HEK293 (cell line): Measurements from ENCODE around the gene MIB2.

Experiments
- CTCF ChIA-PET: fragments of 350-600 bp; formaldehyde crosslinking; extraction: SDS; loops from one replicate; lab custom pipeline; 2021; ENCODE audit warnings: antibody characterized with exemption; lab: Yijun Ruan, JAX
- POLR2A ChIA-PET: fragments of 300-600 bp; formaldehyde crosslinking; extraction: SDS; loops from one replicate; lab custom pipeline; 2020; ENCODE audit warnings: antibody characterized with exemption, inconsistent platforms; lab: Yijun Ruan, JAX
- H3K27ac ChIP-seq: fragments of 200-500 bp; sonication (Bioruptor generic); 2 replicates; pipeline ENCODE4 v1.5.1; 2014; ENCODE audit warnings: low read depth, low read length, control low read depth, inconsistent platforms; ENCODE audit errors: extremely low read depth
- H3K36me3 ChIP-seq, 2 experiments: fragments of 200-500 bp in 1 of 2; sonication (Bioruptor generic) in 1 of 2; 1 replicate in 1 of 2; 2 replicates in 1 of 2; pipeline ENCODE4 v1.5.1; 2014 to 2017; ENCODE audit warnings: inconsistent platforms in 2 of 2, low read length in 2 of 2; ENCODE audit not compliant: control insufficient read depth in 2 of 2, insufficient read depth in 1 of 2
- H3K4me1 ChIP-seq: fragments of 200-500 bp; sonication (Bioruptor generic); 2 replicates; pipeline ENCODE4 v1.5.1; 2014; ENCODE audit warnings: mild to moderate bottlenecking, low read length, inconsistent platforms; ENCODE audit not compliant: control insufficient read depth, insufficient read depth
- H3K4me3 ChIP-seq: 2 replicates; pipeline ENCODE4 v1.5.1; 2011; ENCODE audit warnings: low read depth, mild to moderate bottlenecking, control low read depth, low read length, moderate library complexity
- H3K9me3 ChIP-seq: fragments of 200-500 bp; sonication (Bioruptor generic); 2 replicates; pipeline ENCODE4 v1.5.1; 2014; ENCODE audit warnings: low read depth, low read length, inconsistent platforms; ENCODE audit not compliant: control insufficient read depth, insufficient read depth
- GLI4 ChIP-seq: fragments of 450-650 bp; formaldehyde crosslinking; IDR thresholded peaks from 2 replicates; pipeline ENCODE4 v1.5.1; 2016; ENCODE audit warnings: missing biosample characterization, missing genetic modification characterization
- HIC1 ChIP-seq: fragments of 450-650 bp; formaldehyde crosslinking; IDR thresholded peaks from 2 replicates; pipeline ENCODE4 v1.5.1; 2016; ENCODE audit warnings: missing biosample characterization, missing genetic modification characterization
- ZFHX2 ChIP-seq: fragments of 450-650 bp; formaldehyde crosslinking; conservative IDR thresholded peaks from 2 replicates; pipeline ENCODE4 v1.5.1; 2016; ENCODE audit warnings: missing biosample characterization, missing genetic modification characterization
- ZIC2 ChIP-seq: fragments of 450-650 bp; formaldehyde crosslinking; IDR thresholded peaks from 2 replicates; pipeline ENCODE4 v1.5.1; 2016; ENCODE audit warnings: missing biosample characterization, missing genetic modification characterization
- ZNF155 ChIP-seq: fragments of 450-650 bp; formaldehyde crosslinking; IDR thresholded peaks from 2 replicates; pipeline ENCODE4 v1.5.1; 2016; ENCODE audit warnings: missing biosample characterization, missing genetic modification characterization
- ZNF16 ChIP-seq: fragments of 450-650 bp; formaldehyde crosslinking; IDR thresholded peaks from 2 replicates; pipeline ENCODE4 v1.5.1; 2016; ENCODE audit warnings: low read depth, missing biosample characterization, missing genetic modification characterization
- ZNF175 ChIP-seq: fragments of 450-650 bp; formaldehyde crosslinking; IDR thresholded peaks from 2 replicates; pipeline ENCODE4 v1.5.1; 2016; ENCODE audit warnings: missing biosample characterization, missing genetic modification characterization
- ZNF521 ChIP-seq: fragments of 450-650 bp; formaldehyde crosslinking; IDR thresholded peaks from 2 replicates; pipeline ENCODE4 v1.5.1; 2017; ENCODE audit warnings: missing biosample characterization, mild to moderate bottlenecking, missing genetic modification characterization
- ZNF530 ChIP-seq: fragments of 450-650 bp; formaldehyde crosslinking; IDR thresholded peaks from 2 replicates; pipeline ENCODE4 v1.5.1; 2016; ENCODE audit warnings: low read depth, missing biosample characterization, missing genetic modification characterization
- ZNF548 ChIP-seq: fragments of 450-650 bp; formaldehyde crosslinking; IDR thresholded peaks from 2 replicates; pipeline ENCODE4 v1.5.1; 2016; ENCODE audit warnings: missing biosample characterization, missing genetic modification characterization
- ZNF558 ChIP-seq: fragments of 450-650 bp; formaldehyde crosslinking; IDR thresholded peaks from 2 replicates; pipeline ENCODE4 v1.5.1; 2016; ENCODE audit warnings: missing biosample characterization, missing genetic modification characterization
- ZNF560 ChIP-seq: fragments of 450-650 bp; formaldehyde crosslinking; IDR thresholded peaks from 2 replicates; pipeline ENCODE4 v1.5.1; 2017; ENCODE audit warnings: missing biosample characterization, missing genetic modification characterization, borderline replicate concordance
- ZNF580 ChIP-seq: fragments of 450-650 bp; formaldehyde crosslinking; IDR thresholded peaks from 2 replicates; pipeline ENCODE4 v1.5.1; 2016; ENCODE audit warnings: missing biosample characterization, missing genetic modification characterization
- ZNF768 ChIP-seq: fragments of 450-650 bp; formaldehyde crosslinking; IDR thresholded peaks from 2 replicates; pipeline ENCODE4 v1.5.1; 2018; ENCODE audit warnings: missing biosample characterization, mild to moderate bottlenecking, missing genetic modification characterization
- ZNF837 ChIP-seq: fragments of 450-650 bp; formaldehyde crosslinking; IDR thresholded peaks from 2 replicates; pipeline ENCODE4 v1.5.1; 2016; ENCODE audit warnings: missing biosample characterization, missing genetic modification characterization
- TF ChIP-seq, protein P1 (sequence below): IDR thresholded peaks from 2 replicates; pipeline ENCODE4 v1.6.1; 2011; ENCODE audit warnings: mild to moderate bottlenecking, low read depth, low read length, borderline replicate concordance
- TF ChIP-seq, protein P2 (sequence below): fragments of 450-650 bp; formaldehyde crosslinking; IDR thresholded peaks from 2 replicates; pipeline ENCODE4 v1.5.0; 2017; ENCODE audit warnings: missing biosample characterization, missing genetic modification characterization, borderline replicate concordance

MIB2 gene

DNA sequence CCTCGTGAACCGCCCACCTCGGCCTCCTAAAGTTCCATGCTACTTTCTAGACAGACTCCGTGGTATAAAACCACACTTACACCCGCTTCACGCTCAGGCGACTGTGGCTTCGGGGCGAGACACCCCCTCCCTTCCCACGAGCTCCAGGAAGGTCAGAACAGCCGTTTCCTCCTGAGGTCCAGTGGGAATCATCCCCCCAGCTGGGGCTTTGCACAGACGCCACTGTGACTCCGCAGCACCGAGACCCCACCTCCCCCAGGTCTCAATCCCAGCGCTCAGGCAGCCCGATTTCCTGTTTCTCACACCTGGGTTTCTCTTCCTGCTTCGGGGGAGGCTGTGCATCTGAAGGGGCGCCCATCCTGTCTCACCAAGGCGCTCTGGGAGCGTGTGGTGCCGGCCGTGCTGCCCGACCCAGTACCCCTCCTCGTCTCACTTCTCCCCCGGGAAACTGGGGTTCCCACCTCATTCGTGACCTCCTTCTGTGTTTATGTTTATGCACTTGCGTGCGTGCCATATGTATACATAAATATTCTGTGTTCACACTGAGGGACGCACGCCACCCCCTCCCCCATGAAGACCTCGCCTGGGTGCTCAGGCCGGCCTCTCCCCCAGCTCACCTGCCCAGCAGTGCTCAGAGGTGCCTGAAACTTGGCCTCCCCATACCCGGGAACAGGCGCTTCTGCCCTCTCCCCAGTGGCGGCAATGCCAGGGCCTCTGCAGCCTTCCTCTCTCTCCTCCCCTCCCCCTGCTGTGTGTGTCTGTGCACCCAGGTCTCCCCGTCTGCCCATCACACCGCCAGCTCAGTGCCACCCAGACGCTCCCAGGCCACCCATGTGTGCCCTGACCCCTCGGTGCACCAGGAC lies 62.6 kb downstream of the MIB2 start:
- Histone ChIP-seq H3K36me3 (peaks cover 0 to 11% of the 10 kb centered on the region in 2 experiments; a peak in 2 of 3 replicates), H3K9me3 (no peaks in the 10 kb centered on the region), H3K4me3 (no peak overlapping the region)
- POLR2A ChIA-PET: no interaction called here
- TF ChIP-seq ZNF768 (tag by site-specific recombination): no peak
- TF ChIP-seq ZNF558 (tag by site-specific recombination): no peak
- no peak for TF ChIP-seq ZNF560
- no peak for TF ChIP-seq ZIC2
- no peak for TF ChIP-seq ZNF530 (tag by site-specific recombination)
- TF ChIP-seq ZNF521 (tag by site-specific recombination): no peak
- no peak for TF ChIP-seq ZNF16 (tag by site-specific recombination)
- TF ChIP-seq ZNF548: no peak
- TF ChIP-seq ZNF837 (tag by site-specific recombination): no peak
- TF ChIP-seq, protein P1, sequence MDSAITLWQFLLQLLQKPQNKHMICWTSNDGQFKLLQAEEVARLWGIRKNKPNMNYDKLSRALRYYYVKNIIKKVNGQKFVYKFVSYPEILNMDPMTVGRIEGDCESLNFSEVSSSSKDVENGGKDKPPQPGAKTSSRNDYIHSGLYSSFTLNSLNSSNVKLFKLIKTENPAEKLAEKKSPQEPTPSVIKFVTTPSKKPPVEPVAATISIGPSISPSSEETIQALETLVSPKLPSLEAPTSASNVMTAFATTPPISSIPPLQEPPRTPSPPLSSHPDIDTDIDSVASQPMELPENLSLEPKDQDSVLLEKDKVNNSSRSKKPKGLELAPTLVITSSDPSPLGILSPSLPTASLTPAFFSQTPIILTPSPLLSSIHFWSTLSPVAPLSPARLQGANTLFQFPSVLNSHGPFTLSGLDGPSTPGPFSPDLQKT: no peak
- TF ChIP-seq, all 188 proteins: peak for 0
- Histone ChIP-seq H3K4me1 (no peaks in the 10 kb centered on the region), H3K27ac (no peak overlapping the region)
- CTCF ChIA-PET: no interaction called here

DNA sequence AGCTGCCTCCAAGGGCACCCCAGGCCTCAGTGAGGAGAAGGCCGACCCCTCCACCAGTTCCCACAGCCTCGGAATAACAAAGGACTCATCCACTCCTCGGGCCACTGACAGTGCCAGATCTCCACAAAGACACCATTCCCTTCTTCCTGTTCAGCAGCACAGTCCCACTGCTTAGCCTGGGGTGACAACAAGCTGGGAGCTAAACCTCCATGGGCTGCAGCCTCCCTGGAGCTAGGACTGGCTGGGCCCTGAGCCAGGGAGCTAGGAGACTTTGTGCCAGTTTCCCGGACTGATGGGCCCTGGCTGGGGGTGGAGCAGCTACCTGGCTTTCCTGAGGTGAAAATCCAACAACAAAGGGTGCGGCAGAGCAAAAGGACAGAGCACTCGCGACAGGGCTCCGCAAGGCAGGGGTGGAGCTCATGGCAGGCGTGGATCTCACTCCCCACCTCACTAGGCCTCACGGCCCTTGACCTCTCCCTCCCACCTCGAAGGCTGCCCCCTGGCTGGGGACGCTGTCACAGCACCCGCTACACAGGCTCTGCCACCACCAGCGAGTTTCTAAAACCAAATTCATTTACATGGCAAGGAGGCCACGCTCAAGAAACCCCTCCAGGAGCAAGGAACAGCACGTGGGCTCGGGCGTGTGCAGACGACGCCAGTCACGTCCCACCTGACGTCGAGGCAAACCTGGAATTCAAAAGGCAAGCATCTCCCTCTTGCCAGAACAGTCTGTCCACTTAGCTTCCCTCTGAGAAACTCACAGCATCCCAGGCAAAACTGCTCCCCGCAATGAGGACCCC lies 63.5 kb downstream of the MIB2 start:
- Histone ChIP-seq H3K36me3 (peaks cover 0 to 11% of the 10 kb centered on the region in 2 experiments; a peak in 2 of 3 replicates), H3K4me3 (no peak overlapping the region), H3K9me3 (no peaks in the 10 kb centered on the region), H3K27ac (peak overlapping the region; percentile 31; the same call in 1 of the 2 replicates), H3K4me1 (no peaks in the 10 kb centered on the region)
- ChIA-PET CTCF (no interaction called here), POLR2A (no interaction called here)
- no peak for TF ChIP-seq ZNF175 (tag by site-specific recombination)
- TF ChIP-seq ZNF155 (tag by site-specific recombination): no peak
- no peak for TF ChIP-seq ZNF580
- TF ChIP-seq HIC1 (tag by site-specific recombination): no peak
- no peak for TF ChIP-seq ZFHX2
- peak; percentile 66 for TF ChIP-seq ZIC2
- no peak for TF ChIP-seq GLI4 (tag by site-specific recombination)
- TF ChIP-seq, protein P2, sequence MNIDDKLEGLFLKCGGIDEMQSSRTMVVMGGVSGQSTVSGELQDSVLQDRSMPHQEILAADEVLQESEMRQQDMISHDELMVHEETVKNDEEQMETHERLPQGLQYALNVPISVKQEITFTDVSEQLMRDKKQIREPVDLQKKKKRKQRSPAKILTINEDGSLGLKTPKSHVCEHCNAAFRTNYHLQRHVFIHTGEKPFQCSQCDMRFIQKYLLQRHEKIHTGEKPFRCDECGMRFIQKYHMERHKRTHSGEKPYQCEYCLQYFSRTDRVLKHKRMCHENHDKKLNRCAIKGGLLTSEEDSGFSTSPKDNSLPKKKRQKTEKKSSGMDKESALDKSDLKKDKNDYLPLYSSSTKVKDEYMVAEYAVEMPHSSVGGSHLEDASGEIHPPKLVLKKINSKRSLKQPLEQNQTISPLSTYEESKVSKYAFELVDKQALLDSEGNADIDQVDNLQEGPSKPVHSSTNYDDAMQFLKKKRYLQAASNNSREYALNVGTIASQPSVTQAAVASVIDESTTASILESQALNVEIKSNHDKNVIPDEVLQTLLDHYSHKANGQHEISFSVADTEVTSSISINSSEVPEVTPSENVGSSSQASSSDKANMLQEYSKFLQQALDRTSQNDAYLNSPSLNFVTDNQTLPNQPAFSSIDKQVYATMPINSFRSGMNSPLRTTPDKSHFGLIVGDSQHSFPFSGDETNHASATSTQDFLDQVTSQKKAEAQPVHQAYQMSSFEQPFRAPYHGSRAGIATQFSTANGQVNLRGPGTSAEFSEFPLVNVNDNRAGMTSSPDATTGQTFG (tag by site-specific recombination): no peak
